GM12875 (cell line): ENCODE data around the gene CHRD.

Experiments
- H3K4me3 ChIP-seq: one replicate; pipeline ENCODE4 v1.5.1; 2011; ENCODE audit warnings: low read depth, low read length, control low read depth
- CTCF ChIP-seq: IDR thresholded peaks from 2 replicates; pipeline ENCODE4 v1.5.1; 2011; ENCODE audit warnings: low read depth, mild to moderate bottlenecking, control low read depth, inconsistent platforms, low read length, moderate library complexity, borderline replicate concordance; ENCODE audit not compliant: insufficient read depth

The CHRD gene

GRCh38 chr3:184386047-184386806 is 6.4 kb downstream of the CHRD start:
- H3K4me3 ChIP-seq: no peak overlapping the region
- TF ChIP-seq CTCF: no peak

GRCh38 chr3:184387174-184387714 is 7.4 kb downstream of the CHRD start:
- TF ChIP-seq CTCF: no peak
- no peak overlapping the region for H3K4me3 ChIP-seq

GRCh38 chr3:184388164-184388935 is 8.5 kb downstream of the CHRD start:
- TF ChIP-seq CTCF: no peak
- no peak overlapping the region for H3K4me3 ChIP-seq

GRCh38 chr3:184388936-184389230 is 9.0 kb downstream of the CHRD start:
- H3K4me3 ChIP-seq: no peak overlapping the region
- no peak for TF ChIP-seq CTCF

- no peak overlapping the region for H3K4me3 ChIP-seq
- TF ChIP-seq CTCF: no peak
Measured at GRCh38 chr3:184389384-184389783, 9.5 kb downstream of the CHRD start.

GRCh38 chr3:184389935-184390528 is 10.2 kb downstream of the CHRD start:
- no peak overlapping the region for H3K4me3 ChIP-seq
- TF ChIP-seq CTCF: no peak
